Retinal pigment epithelial cell (primary cell): Measurements from ENCODE around the gene LPP.

Source experiments
- DNase-seq: peaks from one replicate; pipeline ENCODE4 v3.0.0-alpha.2; 2010; ENCODE audit warnings: low read depth
- H3K4me3 ChIP-seq: 2 replicates; pipeline ENCODE4 v1.5.1; 2011; ENCODE audit warnings: mild to moderate bottlenecking, low read length, control low read depth, moderate library complexity
- CTCF ChIP-seq: conservative IDR thresholded peaks from 2 replicates; pipeline ENCODE4 v1.5.1; 2011; ENCODE audit warnings: low read depth, low read length, control low read depth, inconsistent platforms

Gene LPP

GRCh38 chr3:188365184-188365583 is 211.2 kb downstream of the LPP start:
- no peak overlapping the region for H3K4me3 ChIP-seq
- no peak for DNase-seq
- no peak for TF ChIP-seq CTCF

DNA sequence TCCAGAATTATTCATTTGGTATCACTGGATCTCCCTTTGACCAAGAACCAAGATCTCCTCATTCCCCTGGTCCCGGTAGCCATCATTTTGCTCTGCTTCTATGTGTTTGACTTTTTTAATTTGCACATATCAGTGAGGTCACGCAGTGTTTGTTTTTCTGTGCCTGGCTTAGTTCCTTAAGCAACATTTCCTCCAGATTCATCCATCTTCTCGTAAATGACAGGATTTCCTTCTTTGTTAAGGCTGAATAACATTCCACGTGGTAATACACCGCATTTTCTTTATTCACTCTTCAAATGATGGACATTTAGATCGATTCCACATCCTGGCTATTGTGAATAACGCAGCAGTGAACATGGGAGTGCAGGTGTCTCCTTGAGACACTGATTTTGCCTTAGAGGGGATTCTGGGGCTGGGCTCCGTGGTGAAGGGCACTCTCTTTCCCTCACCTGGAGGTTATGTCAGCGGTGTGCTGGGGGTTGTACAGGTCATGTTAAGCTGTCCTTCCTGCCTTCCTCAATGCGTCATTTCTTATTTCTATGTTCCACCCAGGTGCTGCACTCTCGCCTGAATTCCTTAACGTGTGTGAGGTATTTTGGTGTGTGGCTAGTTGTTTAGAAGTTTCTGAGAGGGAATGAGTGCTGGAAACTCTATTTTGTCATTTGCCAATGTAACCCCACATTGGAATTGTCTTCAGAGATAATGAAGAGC is 212.2 kb downstream of the LPP start:
- no peak for DNase-seq
- H3K4me3 ChIP-seq: no peak overlapping the region
- no peak for TF ChIP-seq CTCF

DNA sequence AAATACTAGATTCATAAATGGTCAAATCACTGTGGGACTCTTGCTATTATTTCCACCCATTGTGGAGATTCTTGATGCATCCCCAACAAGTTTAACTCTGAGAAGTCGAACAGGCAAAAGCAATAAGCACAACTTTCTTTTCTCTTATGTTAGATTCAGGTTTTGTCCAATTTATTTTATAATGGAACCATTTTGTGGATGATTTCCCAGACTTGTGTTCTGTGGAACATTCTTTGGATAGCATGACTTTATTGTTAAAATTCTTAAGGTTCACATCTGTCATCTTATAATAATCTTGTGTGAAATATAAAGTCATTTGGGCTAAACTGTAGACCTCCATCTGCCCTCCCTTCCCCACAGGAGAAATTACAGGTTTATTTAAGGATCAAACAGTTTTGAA is 213.7 kb downstream of the LPP start:
- no peak for DNase-seq
- TF ChIP-seq CTCF: no peak
- no peak overlapping the region for H3K4me3 ChIP-seq

GRCh38 chr3:188369526-188369925 is 215.6 kb downstream of the LPP start:
- no peak for DNase-seq
- TF ChIP-seq CTCF: no peak
- no peak overlapping the region for H3K4me3 ChIP-seq

GRCh38 chr3:188370081-188370830 is 216.3 kb downstream of the LPP start:
- peak; percentile 20 for TF ChIP-seq CTCF
- DNase-seq: no peak
- H3K4me3 ChIP-seq: no peak overlapping the region

DNA sequence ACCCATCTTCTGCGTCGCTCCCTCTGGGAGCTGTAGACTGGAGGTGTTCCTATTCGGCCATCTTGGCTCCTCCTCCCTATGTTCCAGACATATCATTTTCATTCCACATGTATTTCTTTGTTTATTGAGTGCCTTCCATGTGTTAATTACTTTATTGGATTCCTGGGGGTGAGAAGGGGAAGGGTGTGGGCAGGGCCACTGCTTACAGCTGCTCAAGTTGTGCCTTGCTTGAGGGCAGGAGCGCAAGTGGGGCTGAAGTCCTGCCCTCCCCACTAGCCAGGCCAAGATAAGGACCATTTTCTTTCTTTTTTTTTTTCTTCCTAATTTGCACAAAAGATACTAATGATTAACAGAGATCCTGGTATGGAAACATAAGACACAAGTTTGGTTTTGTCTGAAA is 224.8 kb downstream of the LPP start:
- no peak for TF ChIP-seq CTCF
- no peak for DNase-seq
- H3K4me3 ChIP-seq: no peak overlapping the region

DNA sequence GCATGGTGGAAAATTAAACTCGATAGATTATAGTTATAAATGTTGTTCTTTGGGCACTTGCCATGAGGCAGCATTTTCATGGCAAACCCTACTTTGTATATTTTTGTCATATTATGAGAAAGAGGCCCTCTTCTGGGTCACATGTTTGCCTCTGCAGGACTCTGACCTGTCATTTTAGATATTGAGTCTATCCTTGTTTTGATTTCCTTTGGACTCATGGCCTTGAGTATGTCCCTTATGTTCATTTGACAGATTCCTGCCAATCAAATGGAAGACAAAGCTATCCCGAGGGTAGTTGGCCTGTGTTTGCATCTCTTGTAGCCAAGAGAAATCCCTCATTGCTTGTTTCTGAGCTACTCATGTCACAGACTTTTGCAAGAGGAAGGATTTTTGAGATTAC is 226.3 kb downstream of the LPP start:
- no peak for DNase-seq
- no peak for TF ChIP-seq CTCF

More for the DNA sequence above, 226.3 kb downstream of the LPP start:
- H3K4me3 ChIP-seq: no peak overlapping the region
